Heart left ventricle (tissue), 13 donors: Measurements from ENCODE around the gene ACTR1B.

Experiments
- POLR2A ChIP-seq, 2 donors: fragments of 450-650 bp; IDR thresholded peaks; one replicate each; pipeline ENCODE4 v1.6.1; 2017; ENCODE audit warnings: antibody characterized with exemption in 2 of 2, mild to moderate bottlenecking in 2 of 2, moderate library complexity in 2 of 2
- TF ChIP-seq, protein P1 (sequence below), 12 donors: fragments of 200-600 bp; sonication (generic) in 4 of 12; IDR thresholded peaks; one replicate each; pipeline versions ENCODE4 v1.5.0 to v1.8.0; 2018 to 2022; ENCODE audit warnings: antibody characterized with exemption in 12 of 12, mild to moderate bottlenecking in 5 of 12
- donor health status: ischemic (EF 13 %, LVEDD 7.1; RV severe dilation, severe dysfunction).
- donor health status: DM: no; HTN: yes; CAD: no.
- donor health status: DM: no; HTN: no; CAD: no.
- donor health status: ischemic (EF 25% LVEDD 6.9; RV normal size, moderate dysfunction).
- donor health status: ischemic (EF 25% LVEDD 5.7; RV mildly dilated, moderate dysfunction).
- donor health status: ischemic (EF 35%, LVEDD 5.7; RV mildly dilated, moderate dysfunction).
- donor health status: nonischemic (EF 11% LVEDD 7.7; RV severe dilation, severe dysfunction).
- donor health status: DM: yes; HTN: yes; CAD: no.
- donor health status: PGD.
- donor health status: ischemic (EF 29% LVEDD 5.4; RV normal size, mild dysfunction).
- donor health status: nonischemic (EF 23%, LVEDD 6.1; RV moderate dilation, normal function).

DNA sequence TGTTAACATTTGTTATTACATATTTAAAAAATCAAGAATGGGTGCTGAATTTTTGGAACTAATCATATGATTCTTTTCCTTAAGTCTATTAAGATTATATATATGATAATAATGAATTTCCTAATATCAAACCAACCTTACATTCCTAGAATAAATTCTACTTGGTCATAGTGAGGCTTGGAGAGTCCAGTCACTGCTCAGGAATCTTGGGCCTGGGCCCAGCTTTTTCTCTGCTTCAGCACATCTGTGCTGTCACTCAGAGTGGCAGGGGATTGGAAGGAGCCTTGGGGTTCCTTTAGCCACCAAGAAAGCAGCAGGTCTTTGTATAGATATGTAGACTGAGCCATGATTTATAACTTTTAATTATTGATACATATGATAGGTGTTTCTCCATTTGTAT, 29.6 kb upstream of the ACTR1B start:
- TF ChIP-seq POLR2A (IDR thresholded peaks at IDR 0.05), result no peak
- TF ChIP-seq, protein P1, sequence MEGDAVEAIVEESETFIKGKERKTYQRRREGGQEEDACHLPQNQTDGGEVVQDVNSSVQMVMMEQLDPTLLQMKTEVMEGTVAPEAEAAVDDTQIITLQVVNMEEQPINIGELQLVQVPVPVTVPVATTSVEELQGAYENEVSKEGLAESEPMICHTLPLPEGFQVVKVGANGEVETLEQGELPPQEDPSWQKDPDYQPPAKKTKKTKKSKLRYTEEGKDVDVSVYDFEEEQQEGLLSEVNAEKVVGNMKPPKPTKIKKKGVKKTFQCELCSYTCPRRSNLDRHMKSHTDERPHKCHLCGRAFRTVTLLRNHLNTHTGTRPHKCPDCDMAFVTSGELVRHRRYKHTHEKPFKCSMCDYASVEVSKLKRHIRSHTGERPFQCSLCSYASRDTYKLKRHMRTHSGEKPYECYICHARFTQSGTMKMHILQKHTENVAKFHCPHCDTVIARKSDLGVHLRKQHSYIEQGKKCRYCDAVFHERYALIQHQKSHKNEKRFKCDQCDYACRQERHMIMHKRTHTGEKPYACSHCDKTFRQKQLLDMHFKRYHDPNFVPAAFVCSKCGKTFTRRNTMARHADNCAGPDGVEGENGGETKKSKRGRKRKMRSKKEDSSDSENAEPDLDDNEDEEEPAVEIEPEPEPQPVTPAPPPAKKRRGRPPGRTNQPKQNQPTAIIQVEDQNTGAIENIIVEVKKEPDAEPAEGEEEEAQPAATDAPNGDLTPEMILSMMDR (IDR thresholded peaks at IDR 0.05), result no peak
